Choroid plexus epithelial cell (primary cell): Measurements from ENCODE around the gene RTN4R.

Experiments
- DNase-seq: peaks from one replicate; pipeline ENCODE4 v3.0.0-alpha.2; 2010; ENCODE audit warnings: low read depth
- H3K4me3 ChIP-seq: 2 replicates; pipeline ENCODE4 v1.5.1; 2011; ENCODE audit warnings: low read depth, mild to moderate bottlenecking, control low read depth, low read length, moderate library complexity
- CTCF ChIP-seq: conservative IDR thresholded peaks from 2 replicates; pipeline ENCODE4 v1.5.1; 2011; ENCODE audit warnings: low read depth, mild to moderate bottlenecking, control low read depth, inconsistent platforms, low read length, moderate library complexity

The RTN4R gene

GRCh38 chr22:20298110-20298802 is 30.1 kb upstream of the RTN4R start:
- no peak for DNase-seq
- H3K4me3 ChIP-seq: no peak overlapping the region
- TF ChIP-seq CTCF: no peak

- no peak for DNase-seq
- TF ChIP-seq CTCF: no peak
- H3K4me3 ChIP-seq: no peak overlapping the region
Observed at GRCh38 chr22:20297414-20298109, 29.4 kb upstream of the RTN4R start.

- no peak for DNase-seq
- TF ChIP-seq CTCF: no peak
- no peak overlapping the region for H3K4me3 ChIP-seq
Observed at GRCh38 chr22:20296598-20296997, 28.5 kb upstream of the RTN4R start.

GRCh38 chr22:20295262-20296064 is 27.3 kb upstream of the RTN4R start:
- peak; percentile 3 for TF ChIP-seq CTCF
- no peak overlapping the region for H3K4me3 ChIP-seq
- no peak for DNase-seq

- no peak overlapping the region for H3K4me3 ChIP-seq
- DNase-seq: no peak
- TF ChIP-seq CTCF: no peak
Observed at GRCh38 chr22:20292673-20293232, 24.6 kb upstream of the RTN4R start.

- H3K4me3 ChIP-seq: no peak overlapping the region
- no peak for DNase-seq
- no peak for TF ChIP-seq CTCF
Observed at GRCh38 chr22:20292108-20292507, 24.0 kb upstream of the RTN4R start.
